ENCODE measurements around the gene ZNF462.

GRCh38 chr9:106867286-106867685 lies 4.3 kb downstream of the ZNF462 start:
- TF ChIP-seq, protein P1, sequence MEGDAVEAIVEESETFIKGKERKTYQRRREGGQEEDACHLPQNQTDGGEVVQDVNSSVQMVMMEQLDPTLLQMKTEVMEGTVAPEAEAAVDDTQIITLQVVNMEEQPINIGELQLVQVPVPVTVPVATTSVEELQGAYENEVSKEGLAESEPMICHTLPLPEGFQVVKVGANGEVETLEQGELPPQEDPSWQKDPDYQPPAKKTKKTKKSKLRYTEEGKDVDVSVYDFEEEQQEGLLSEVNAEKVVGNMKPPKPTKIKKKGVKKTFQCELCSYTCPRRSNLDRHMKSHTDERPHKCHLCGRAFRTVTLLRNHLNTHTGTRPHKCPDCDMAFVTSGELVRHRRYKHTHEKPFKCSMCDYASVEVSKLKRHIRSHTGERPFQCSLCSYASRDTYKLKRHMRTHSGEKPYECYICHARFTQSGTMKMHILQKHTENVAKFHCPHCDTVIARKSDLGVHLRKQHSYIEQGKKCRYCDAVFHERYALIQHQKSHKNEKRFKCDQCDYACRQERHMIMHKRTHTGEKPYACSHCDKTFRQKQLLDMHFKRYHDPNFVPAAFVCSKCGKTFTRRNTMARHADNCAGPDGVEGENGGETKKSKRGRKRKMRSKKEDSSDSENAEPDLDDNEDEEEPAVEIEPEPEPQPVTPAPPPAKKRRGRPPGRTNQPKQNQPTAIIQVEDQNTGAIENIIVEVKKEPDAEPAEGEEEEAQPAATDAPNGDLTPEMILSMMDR (IDR thresholded peaks at IDR 0.05) = no peak
- TF ChIP-seq EP300 (IDR thresholded peaks at IDR 0.05) = no peak

Measured in tibial nerve (tissue), 4 donors.